Stimulated activated naive CD4-positive, alpha-beta T cell treated with Interleukin-2 at 50 U/mL for 16 hours (primary cell): Measurements from ENCODE around the gene PKIG.
"Not testable (repeated sequence)": the region's sequence is repeated elsewhere in the genome, so short reads cannot be mapped to it uniquely, and the experiment has no call there.

Source experiments
- DNase-seq: peaks from one replicate; lab custom pipeline; 2025; lab: John Stamatoyannopoulos, UW

The PKIG gene

DNA sequence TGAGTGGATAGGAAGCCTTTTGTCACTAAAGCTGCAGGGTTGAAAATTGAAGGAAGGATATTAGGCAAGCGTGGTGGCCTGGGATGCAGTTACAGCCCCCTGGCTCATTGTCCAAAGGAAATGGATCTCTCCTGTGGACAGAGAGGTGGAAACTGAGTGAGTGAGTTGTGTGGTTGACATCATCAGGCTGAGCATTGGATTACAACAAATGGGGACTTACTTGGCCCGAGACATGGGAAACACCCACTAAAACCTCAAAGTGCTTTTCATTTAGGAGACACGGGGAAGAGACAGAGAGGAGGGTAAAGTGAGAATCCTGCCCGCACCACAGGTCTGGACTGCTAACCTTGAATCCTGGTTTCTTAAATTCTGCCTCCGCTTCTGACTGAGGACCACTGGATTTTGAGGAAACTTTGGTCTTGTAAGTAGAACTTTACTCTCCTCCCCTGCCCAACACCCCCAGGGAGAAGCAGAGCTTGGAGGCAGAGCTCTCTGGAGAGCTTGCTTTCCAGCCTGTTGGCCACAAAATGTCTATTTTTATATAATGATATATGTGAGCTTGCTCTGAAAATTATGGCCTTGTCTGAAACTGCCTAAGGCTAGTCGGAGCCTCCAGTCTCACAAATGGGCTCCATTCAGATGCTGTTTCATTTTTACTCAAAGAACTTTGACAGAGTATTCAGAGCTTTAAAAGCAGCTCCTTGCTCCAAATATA, at the start of gene PKIG:
Gene PKIG, plus strand, starts transcription at position 269 of the 715 bp plus-strand sequence. CDS start 31,978 bp downstream, outside the sequence.
- no peak for DNase-seq

DNA sequence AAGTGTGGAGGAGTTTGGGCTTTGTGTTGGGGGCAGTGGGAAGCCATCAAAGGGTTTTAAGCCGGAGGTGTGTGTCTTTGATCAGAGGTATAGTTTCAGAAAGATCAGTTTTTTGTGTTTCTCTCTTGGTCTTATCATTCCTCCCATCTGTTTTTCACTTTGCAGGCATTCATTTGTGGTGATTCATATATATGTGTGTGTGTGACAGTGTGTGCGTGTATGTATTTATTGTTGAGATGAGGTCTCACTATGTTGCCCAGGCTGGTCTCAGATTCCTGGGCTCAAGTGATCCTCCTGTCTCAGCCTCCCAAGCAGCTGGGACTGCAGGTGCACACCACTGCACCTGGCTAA, 49.4 kb upstream of the PKIG start:
- DNase-seq: no peak

DNA sequence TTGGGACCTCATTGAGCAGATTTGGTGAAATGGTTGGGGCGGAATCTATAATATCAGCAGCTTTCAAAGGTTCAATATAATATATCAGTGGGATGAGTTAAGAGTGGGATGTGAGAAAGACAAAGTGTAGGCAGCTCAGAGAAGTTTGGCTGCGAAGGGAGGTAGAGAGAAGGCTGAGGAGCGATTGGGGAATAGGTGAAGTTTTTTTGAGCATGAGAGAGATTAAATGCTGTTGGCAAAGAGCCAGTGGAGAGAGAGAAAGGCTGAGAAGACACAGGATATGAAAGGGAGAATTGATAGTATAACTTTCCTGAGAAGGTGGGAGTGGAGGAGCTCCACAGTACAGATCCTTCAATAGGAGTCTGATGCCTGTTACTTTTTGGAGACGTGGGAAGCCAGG, 48.5 kb upstream of the PKIG start:
- DNase-seq: no peak

DNA sequence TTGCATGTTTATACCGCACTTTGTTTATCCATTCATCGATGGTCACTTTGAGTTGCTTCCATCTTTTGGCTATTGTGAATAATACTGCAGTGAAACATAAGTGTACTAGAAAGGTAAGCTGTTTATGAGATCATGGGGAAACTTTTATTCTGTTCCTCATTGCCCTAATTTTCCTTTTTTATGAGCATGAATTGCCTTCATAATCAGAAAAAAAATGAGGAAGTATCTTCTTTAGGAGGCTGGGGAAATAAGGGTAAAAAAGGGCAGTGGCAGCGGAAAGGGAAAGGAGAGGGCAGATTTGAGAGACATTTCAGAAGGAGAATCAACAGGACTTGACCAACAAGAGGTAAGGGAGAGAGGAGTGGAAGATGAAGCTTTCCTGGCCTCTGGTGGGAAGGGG, 46.2 kb upstream of the PKIG start:
- DNase-seq: no peak

DNA sequence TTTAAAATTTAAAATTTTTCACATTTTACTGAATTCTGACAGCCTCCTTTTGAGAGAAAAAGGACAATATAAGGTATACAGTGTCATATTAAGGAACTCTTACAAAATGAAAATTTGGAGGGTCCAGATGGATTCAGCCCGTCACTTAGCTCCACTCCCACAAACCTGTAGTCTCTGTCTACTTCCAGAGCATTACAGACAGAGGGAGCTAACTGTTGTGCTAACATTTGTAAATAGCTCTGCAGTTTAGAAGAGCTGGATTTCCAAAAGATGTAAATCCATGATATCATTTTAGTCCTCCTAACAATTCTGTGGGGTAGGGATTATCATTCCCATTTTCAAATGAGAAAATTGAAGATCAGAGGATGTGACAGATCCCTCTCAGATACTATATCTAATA, 44.4 kb upstream of the PKIG start:
- DNase-seq: no peak

DNA sequence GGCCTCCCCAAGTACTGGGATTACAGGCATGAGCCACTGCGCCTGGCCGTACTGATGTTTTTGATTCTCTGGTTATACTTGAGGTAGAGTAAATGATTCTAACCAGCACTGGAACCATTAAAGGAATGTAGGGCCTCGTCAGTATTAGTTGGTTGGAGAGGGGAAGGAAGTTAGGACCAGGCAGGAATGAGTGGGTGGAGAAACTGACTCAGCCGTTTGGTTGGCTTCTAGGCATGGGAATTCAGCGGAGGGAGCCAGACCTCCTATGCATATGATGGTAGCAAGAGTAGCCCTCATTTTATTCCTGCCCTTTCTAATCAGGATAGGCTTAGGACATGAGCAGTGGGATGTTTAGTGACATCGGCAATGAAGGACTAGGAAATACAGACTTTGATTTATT, 41.5 kb upstream of the PKIG start:
- DNase-seq: no peak

DNA sequence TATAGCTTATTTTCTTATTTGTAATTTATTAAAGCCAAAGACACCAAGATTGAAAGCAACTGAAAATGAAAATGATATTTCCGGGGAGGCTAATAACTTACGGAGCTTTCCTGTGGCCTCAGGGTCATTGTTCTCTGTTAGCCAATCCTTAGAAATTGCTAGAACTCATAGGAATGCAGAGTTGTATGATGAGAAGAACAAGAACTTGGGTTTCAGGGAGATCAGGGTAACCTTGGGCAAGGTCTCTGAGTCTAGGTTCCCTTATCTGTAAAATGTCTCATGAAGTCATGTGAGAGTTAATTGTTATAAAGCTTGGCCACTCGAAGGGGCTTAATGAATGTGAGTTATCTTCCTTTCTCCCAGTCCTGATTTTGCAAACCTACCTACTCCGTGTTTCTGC, 40.4 kb upstream of the PKIG start:
- DNase-seq: no peak

DNA sequence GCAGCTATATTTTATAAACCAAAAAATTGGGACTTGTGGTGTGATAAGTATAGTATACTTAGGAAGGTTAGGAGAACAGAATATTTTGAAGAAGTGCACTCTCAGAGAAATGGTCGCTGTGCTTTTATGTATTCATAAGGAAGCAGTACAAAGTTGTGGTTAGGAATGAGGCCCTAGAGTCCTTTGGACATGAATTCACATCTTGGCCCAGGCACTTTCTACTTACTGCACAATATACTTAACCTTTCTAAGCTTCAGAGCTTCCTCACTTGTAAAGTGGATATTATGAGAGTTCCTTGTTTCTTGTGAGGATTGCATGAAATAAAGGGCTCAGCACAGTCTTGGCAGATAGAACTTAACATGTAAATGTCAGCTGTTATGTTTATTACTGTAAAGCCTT, 39.5 kb upstream of the PKIG start:
- DNase-seq: no peak

DNA sequence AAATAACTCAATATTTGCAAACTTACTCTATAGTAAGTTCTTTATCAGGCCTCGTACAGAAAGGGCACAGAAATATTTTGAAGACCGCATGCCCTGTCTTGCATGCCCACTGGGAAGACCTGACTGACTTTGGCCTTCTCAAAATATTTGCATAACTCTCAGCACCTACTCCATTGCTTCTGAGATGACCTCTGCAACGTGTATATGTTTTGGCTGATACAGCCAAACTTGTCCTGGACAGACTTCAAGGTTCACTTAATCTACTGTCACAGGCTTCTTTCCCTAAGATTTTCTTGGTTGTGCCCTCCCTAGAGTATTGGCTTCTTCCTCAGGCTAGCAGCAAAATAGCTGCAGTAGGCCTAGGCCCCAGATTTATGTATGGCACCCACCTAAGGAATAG, 39.0 kb upstream of the PKIG start:
- no peak for DNase-seq

DNA sequence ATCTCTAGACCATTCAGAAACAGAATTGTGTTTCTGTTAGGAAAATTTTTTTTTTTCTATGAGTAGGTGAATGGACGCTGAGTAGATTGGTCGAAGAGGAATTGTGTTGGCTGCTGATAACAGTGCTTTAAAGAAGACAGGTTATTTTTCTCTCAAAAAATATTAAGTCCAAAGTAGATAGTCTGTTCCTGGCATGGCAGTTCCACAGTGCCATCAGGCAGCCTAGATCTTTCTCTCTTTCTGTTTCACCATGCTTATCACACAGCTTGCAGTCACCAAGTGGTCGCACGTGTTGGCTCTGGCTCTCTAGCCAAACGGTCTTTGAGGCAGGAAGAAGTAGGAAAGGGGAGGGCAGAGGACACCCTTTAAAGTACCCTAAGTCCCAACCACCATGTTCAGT, 38.1 kb upstream of the PKIG start:
- no peak for DNase-seq

DNA sequence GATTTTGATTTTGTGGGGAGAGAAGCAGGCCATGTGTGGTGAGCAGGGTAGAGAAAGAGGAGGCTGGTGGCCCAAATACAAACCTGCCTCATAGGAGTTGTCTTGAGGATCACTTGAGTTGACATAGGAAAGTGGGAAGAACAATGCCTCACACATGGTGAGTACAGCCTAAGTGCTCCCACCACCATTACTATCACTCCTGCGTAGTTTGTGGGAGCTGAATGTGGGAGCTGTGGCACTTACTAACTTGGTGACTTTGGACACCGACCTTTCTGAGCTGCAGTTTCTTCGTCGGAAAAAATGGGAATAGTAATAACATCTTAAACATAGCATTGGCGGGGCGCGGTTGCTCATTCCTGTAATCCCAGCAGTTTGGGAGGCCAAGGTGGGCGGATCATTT, 35.0 kb upstream of the PKIG start:
- no peak for DNase-seq

DNA sequence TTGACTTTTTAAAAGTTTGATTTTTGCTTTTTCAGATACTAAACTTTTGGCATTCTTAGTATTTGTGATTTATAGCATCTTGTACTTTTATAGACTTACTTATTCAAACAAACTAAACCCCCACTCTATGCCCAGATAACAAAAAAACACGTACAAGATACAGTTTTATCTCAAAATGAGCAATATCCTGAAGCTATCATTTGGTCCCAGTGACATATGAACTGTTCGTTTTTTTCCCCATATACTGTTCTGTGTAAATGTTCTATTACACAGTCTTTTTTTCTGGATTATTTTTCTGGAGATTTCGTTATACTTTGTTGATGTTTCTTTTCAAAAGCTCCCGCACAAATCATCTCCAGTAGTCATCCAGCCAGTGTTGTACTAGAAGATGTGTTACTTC, 33.3 kb upstream of the PKIG start:
- DNase-seq: no peak

DNA sequence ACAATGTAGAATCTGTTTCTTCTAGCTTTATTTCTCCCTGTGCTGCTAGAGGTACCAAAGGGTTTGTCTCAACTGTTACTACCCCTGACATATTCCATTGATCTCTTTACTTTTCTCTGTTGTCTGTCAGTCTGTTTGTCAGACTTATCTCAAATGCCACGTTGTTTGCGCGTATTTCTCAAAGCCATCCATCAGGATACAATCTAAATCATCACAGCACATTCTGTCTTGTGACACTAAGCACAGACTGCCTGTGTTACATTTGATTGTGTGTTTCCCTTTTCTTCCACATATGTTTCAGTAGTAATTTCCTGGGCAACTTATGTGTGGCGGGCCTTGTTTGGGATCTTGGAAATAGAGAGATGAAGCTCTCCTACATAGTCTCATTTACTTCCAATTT, 30.3 kb upstream of the PKIG start:
- DNase-seq: no peak

DNA sequence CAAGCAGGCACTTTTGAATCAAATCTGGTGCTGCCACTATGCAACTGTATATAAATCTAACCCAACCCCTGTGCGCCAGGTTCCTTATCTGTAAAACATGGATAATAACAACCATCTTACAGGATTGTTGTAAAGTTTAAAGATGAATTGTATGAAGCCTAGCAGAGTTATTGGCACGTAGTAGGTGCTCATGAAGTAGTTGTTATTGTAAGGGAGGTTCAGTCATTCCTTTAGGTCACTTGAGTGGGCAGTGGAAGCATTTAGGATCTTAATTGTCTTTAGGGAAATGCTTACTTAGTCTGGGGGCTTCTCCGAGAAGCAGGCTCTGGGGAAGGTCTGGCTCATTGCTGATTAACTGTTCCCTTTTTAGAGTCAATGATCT, 29.8 kb upstream of the PKIG start:
- DNase-seq: no peak

DNA sequence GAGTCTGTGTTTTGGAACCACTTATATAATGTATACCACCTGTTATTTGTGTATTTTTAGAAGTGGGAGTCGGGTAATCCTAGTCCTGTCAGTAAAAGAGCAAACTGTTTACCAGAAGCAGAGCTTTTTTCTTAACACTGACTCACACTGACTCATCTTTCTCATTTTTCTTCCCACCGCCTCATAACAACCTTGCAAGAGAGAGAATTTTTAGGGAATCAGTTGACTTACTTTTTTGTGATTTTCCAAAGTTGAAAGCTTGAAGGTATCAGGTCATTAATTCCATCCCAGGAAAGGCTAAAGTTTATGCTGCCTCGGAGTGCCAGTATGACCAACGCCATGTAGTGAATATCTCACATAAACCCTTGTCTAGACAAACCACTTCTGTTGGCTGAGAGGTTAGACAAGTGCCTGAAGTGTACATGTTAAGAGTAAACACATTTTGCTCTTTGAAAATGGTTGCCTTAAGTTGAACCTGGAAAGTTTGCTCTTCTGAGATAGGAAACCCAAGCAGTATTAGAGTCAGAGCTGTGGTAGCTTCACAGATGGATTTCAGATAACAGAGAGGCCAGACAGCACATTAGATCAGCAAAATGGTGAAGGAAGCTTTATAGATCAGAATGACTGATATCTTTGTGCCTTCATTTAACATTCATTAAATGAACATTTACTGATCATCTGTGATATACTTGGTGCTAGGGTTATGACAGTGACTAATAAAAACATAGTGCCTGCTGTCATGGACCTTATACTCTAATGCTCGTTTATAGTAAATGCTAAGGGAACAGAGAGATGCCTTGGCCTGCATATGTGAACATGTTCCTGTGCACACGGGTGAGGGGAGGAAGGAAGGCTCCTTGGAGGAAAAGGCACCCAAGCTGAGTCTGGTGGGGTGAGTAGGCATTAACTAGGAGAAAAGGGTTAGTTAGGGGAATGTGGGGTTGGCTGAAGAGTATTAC, 29.1 kb upstream of the PKIG start:
- no peak for DNase-seq

DNA sequence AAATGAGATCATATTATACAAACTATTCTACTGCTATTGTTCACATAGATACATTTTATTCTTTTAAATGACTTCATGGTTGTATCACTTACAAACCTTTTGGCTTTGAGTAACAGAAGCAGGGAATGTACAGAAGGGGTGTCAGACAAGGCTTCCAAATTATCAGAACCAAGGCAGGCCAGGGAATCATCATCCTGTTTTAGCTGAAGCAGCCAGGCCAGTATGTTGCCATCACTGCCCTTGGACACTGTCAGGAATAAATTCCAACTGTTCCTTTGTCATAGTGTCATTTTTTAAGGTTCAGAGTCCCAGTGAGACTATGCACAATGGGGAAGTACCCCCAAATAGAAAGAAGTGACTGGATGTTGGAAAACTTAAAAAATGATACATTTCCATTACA, 23.1 kb upstream of the PKIG start:
- DNase-seq: no peak

DNA sequence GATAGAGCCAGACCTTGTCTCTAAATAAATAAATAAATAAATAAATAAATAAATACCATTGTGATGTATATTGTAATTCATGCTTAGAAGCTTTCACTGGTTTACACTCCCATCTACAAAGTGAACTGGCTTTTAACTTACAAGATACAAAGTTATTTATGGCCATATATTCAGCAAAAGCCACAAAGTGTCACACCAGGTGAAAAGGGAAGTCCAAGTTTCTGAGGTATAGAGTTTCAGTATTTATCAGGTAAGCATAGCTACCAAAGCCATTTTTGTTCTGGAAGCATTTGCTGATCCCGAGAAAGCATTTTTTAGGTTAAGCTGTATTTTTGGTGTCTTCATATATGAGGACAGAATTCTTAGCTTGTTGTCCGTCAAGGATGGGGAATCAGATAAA, 22.1 kb upstream of the PKIG start:
- no peak for DNase-seq

DNA sequence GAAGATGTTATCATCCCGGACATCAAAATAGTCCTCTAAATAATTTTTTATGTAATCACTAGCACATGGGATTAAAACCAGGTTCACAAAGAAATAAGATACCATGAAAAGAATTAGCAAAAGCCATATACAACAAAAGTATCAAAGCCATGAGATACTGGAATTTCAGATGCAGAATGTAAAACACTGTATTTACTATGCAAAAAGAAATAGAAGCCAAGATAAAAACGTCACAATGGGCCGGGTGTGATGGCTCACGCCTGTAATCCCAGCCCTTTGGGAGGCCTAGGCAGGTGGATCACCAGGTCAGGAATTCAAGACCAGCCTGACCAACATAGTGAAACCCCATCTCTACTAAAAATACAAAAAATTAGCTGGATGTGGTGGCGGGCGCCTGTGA, 21.6 kb upstream of the PKIG start:
- DNase-seq: not testable (repeated sequence)

DNA sequence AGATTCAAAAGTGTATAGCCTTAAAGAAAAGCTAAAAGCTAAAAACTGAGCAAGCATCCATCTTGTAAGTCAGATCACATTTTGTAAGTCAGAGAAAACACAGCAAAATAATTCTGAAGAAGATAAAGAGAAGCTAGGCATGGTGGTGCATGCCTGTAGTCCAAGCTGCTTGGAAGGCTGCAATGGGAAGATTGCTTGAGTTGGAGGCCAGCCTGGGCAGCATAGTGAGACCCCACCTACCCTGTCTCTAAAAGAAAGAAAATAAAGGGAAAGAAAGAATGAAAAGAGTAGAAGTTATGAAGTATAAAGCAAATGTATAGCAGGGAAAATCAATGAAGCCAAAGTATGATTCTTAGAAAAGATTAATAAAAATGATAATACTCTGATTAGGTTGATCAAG, 20.5 kb upstream of the PKIG start:
- DNase-seq: no peak

DNA sequence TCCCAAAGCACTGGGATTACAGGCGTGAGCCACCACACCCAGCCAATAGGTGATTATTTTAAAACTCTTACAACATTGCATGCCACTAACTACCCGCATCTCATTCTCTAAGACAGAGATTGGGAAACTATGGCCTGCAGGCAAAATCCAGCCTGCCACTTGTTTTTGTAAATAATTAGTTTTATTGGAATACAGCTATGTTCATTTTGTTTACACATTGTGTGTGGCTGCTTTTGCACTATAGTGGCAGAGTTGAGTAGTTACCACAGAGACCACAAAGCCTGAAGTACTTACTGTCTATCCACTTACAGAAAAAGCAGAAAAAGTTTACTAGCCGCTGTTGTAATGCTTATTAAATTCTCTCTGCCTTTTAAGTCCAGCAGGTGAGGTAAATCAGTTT, 16.4 kb upstream of the PKIG start:
- DNase-seq: no peak

DNA sequence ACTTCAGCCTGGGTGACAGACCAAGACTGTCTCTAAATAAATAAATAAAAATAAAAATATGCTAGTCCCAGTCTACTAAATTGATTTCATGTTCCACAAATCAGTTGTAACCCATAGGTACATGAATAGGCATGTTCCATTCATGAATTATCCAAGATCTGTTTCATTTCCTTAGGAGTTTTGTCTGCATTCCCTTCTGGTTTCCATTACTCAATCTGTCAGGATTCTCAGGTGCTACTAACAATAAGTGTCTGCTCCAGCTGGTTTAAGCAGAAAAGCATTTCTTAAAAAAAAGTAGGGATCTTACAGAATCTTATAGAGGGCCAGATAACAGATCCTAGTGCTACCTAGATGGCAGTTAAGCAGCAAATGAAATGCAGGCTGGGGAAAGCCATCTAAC, 15.6 kb upstream of the PKIG start:
- no peak for DNase-seq

DNA sequence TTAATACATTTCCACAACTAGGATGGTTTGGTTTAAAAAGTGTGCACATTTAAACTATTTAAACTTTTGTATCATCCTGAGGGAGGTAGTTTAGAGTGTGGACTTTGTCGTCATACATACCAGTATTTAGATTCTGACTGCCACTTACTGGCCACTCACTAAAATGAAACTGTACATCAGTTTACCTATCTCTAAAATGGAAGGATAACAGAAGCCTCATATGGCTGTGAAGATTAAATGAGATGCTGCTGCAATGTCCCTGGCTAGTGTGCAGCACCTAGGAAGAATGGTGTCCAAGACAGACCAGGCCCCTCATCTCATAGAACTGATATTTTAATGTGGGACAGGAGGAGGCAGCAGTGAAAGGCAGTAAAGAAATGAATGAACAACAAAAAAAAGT, 12.0 kb upstream of the PKIG start:
- no peak for DNase-seq

DNA sequence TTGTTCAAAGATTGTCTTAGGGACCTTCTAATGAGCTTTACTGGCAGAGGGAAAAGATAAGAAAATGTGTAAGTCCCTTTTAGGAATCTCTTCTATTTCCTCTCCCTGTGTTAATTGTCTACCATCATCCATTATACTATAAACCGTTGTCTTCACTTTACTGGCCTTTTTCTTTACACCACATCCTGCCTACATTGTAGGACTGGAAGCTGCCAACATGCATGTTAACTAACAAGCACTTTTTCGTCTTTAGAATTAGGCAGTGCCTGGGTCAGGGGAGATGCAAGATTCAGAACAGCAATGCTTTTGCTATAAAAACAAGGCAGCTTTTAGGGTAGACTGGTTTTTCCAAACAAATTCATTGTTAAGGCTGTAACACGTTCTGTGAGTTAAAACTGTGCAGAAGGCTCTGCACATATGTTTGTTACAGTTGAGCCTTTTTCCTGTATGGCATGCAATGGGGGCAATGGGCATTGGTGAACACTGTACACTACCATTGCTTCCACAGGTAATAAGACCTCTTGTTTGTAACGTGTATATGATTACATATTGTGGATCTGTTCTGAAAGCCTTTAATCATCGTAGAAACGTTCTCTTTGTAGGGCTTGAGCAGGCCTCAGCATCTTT, 10.9 kb upstream of the PKIG start:
- DNase-seq: no peak
